ENCODE data around the gene NLRP10. TPM values are rescaled to one million over a fixed set of nuclear protein-coding genes. Genes with fewer than 3 reads are reported as not detected.

Gene NLRP10
- total and polyA plus RNA-seq, 2 donors from 2014 or later = not detected

GRCh38 chr11:7941608-7942007, 23.6 kb downstream of the NLRP10 start, which contains the start of gene OR10A3:
Gene OR10A3, minus strand, starts transcription at chr11:7941708. Its CDS starts 2,188 bp downstream, at chr11:7939520.
- intact Hi-C loops (cut with DNase I) = no loop called here
- Histone ChIP-seq H3K27me3 (ENCODE audit: control insufficient read depth, insufficient read depth, low read length) (no peaks in the 10 kb centered on the region), H3K36me3 (ENCODE audit: control insufficient read depth in 2 of 3, insufficient read depth in 3 of 3, low read length in 3 of 3) (no peaks in the 10 kb centered on the region), H3K4me1 (ENCODE audit: control insufficient read depth in 2 of 3, insufficient read depth in 2 of 3, low read depth in 1 of 3, low read length in 3 of 3) (no peaks in the 10 kb centered on the region), H3K4me3 (ENCODE audit: low read length in 3 of 3) (no peak within 1 kb of the TSS), H3K27ac (ENCODE audit: low read depth in 2 of 2, low read length in 2 of 2) (no peak within 1 kb of the TSS), H3K9me3 (ENCODE audit: control insufficient read depth in 2 of 3, insufficient read depth in 1 of 3, low read length in 3 of 3) (peaks cover 0 to 7% (median 4%) of the 10 kb centered on the region in 3 donors), H3K9ac (ENCODE audit: low read length in 3 of 3) (no peak within 1 kb of the TSS)
- FAIRE-seq (no peak), DNase-seq (no peak)
- TF ChIP-seq CTCF (IDR thresholded peaks at IDR 0.05; ENCODE audit: borderline replicate concordance, extremely low read depth, insufficient read depth) = no peak

- DNase-seq (no peak), FAIRE-seq (no peak)
- H3K27me3 ChIP-seq (ENCODE audit: control insufficient read depth, insufficient read depth, low read length) = no peaks in the 10 kb centered on the region
- H3K9ac ChIP-seq (ENCODE audit: low read length in 3 of 3) = no peak overlapping the region
- H3K9me3 ChIP-seq (ENCODE audit: control insufficient read depth in 2 of 3, insufficient read depth in 1 of 3, low read length in 3 of 3) = peaks cover 0 to 7% (median 4%) of the 10 kb centered on the region in 3 donors
- H3K36me3 ChIP-seq (ENCODE audit: control insufficient read depth in 2 of 3, insufficient read depth in 3 of 3, low read length in 3 of 3) = no peaks in the 10 kb centered on the region
- no peak overlapping the region for H3K4me3 ChIP-seq (ENCODE audit: low read length in 3 of 3)
- H3K27ac ChIP-seq (ENCODE audit: low read depth in 2 of 2, low read length in 2 of 2) = no peak overlapping the region
- no peaks in the 10 kb centered on the region for H3K4me1 ChIP-seq (ENCODE audit: control insufficient read depth in 2 of 3, insufficient read depth in 2 of 3, low read depth in 1 of 3, low read length in 3 of 3)
- intact Hi-C loops (cut with DNase I) = no loop called here
- TF ChIP-seq CTCF (IDR thresholded peaks at IDR 0.05; ENCODE audit: borderline replicate concordance, extremely low read depth, insufficient read depth) = no peak
These were observed 24.1 kb downstream of the NLRP10 start for GRCh38 chr11:7941146-7941545.

- intact Hi-C loops (cut with DNase I) = no loop called here
- no peak overlapping the region for H3K4me3 ChIP-seq (ENCODE audit: low read length in 3 of 3)
- DNase-seq (peak in 1 of 5 donors; percentile 2), FAIRE-seq (no peak)
- H3K9me3 ChIP-seq (ENCODE audit: control insufficient read depth in 2 of 3, insufficient read depth in 1 of 3, low read length in 3 of 3) = no peaks in the 10 kb centered on the region
- H3K36me3 ChIP-seq (ENCODE audit: control insufficient read depth in 2 of 3, insufficient read depth in 3 of 3, low read length in 3 of 3) = no peaks in the 10 kb centered on the region
- no peak for TF ChIP-seq CTCF (IDR thresholded peaks at IDR 0.05; ENCODE audit: borderline replicate concordance, extremely low read depth, insufficient read depth)
- no peaks in the 10 kb centered on the region for H3K4me1 ChIP-seq (ENCODE audit: control insufficient read depth in 2 of 3, insufficient read depth in 2 of 3, low read depth in 1 of 3, low read length in 3 of 3)
- H3K27me3 ChIP-seq (ENCODE audit: control insufficient read depth, insufficient read depth, low read length) = no peaks in the 10 kb centered on the region
- H3K9ac ChIP-seq (ENCODE audit: low read length in 3 of 3) = no peak overlapping the region
- H3K27ac ChIP-seq (ENCODE audit: low read depth in 2 of 2, low read length in 2 of 2) = no peak overlapping the region
These were observed 28.6 kb downstream of the NLRP10 start for GRCh38 chr11:7936615-7937014.

- Histone ChIP-seq H3K27me3 (ENCODE audit: control insufficient read depth, insufficient read depth, low read length) (no peaks in the 10 kb centered on the region), H3K4me1 (ENCODE audit: control insufficient read depth in 2 of 3, insufficient read depth in 2 of 3, low read depth in 1 of 3, low read length in 3 of 3) (no peaks in the 10 kb centered on the region), H3K36me3 (ENCODE audit: control insufficient read depth in 2 of 3, insufficient read depth in 3 of 3, low read length in 3 of 3) (no peaks in the 10 kb centered on the region), H3K27ac (ENCODE audit: low read depth in 2 of 2, low read length in 2 of 2) (no peak within 1 kb of the TSS), H3K9ac (ENCODE audit: low read length in 3 of 3) (no peak within 1 kb of the TSS), H3K4me3 (ENCODE audit: low read length in 3 of 3) (no peak within 1 kb of the TSS), H3K9me3 (ENCODE audit: control insufficient read depth in 2 of 3, insufficient read depth in 1 of 3, low read length in 3 of 3) (no peaks in the 10 kb centered on the region)
- TF ChIP-seq CTCF (IDR thresholded peaks at IDR 0.05; ENCODE audit: borderline replicate concordance, extremely low read depth, insufficient read depth) = no peak
- FAIRE-seq (no peak), DNase-seq (no peak)
- intact Hi-C loops (cut with DNase I) = no loop called here
These were observed 34.1 kb downstream of the NLRP10 start, which contains the start of gene OR10A6 for GRCh38 chr11:7931168-7931567. Gene OR10A6, minus strand, starts transcription at chr11:7931268. Its CDS starts 2,606 bp downstream, at chr11:7928662.
